HL-60 (cell line): ENCODE results near the gene YPEL1.

Experiments used
- DNase-seq, 2 experiments: peaks; one replicate each; pipeline ENCODE4 v3.0.0-alpha.2; 2010 to 2020; ENCODE audit warnings: low read depth in 1 of 2, low spot score in 1 of 2
- H3K27ac ChIP-seq: fragments of 250-450 bp; sonication (Bioruptor Pico); replicated peaks from 2 replicates; pipeline ENCODE4 v1.5.1; 2020; ENCODE audit warnings: mild to moderate bottlenecking, moderate library complexity
- H3K27me3 ChIP-seq: fragments of 250-450 bp; sonication (Bioruptor Pico); 2 replicates; pipeline ENCODE4 v1.5.1; 2021; ENCODE audit warnings: mild to moderate bottlenecking, moderate library complexity; ENCODE audit not compliant: insufficient read depth, poor library complexity, severe bottlenecking
- H3K4me3 ChIP-seq: replicated peaks from 2 replicates; pipeline ENCODE4 v1.5.1; 2011; ENCODE audit warnings: mild to moderate bottlenecking, control low read depth, low read length; ENCODE audit not compliant: insufficient read depth
- GABPA ChIP-seq: IDR thresholded peaks from 2 replicates; pipeline ENCODE4 v1.6.1; 2012; ENCODE audit warnings: low read depth
- POLR2AphosphoS5 ChIP-seq: IDR thresholded peaks from 2 replicates; pipeline ENCODE4 v1.6.1; 2012; ENCODE audit warnings: low read depth
- SPI1 ChIP-seq: IDR thresholded peaks from 2 replicates; pipeline ENCODE4 v1.6.1; 2012; ENCODE audit warnings: low read depth, mild to moderate bottlenecking, borderline replicate concordance
- TF ChIP-seq, protein P1 (sequence below): IDR thresholded peaks from one replicate; pipeline ENCODE4 v1.5.1; 2011; ENCODE audit warnings: low read length, control low read depth, inconsistent platforms; ENCODE audit not compliant: insufficient read depth
- TF ChIP-seq, protein P2 (sequence below): IDR thresholded peaks from 2 replicates; pipeline ENCODE4 v1.6.1; 2012; ENCODE audit warnings: low read depth; ENCODE audit not compliant: insufficient replicate concordance

YPEL1 gene

DNA sequence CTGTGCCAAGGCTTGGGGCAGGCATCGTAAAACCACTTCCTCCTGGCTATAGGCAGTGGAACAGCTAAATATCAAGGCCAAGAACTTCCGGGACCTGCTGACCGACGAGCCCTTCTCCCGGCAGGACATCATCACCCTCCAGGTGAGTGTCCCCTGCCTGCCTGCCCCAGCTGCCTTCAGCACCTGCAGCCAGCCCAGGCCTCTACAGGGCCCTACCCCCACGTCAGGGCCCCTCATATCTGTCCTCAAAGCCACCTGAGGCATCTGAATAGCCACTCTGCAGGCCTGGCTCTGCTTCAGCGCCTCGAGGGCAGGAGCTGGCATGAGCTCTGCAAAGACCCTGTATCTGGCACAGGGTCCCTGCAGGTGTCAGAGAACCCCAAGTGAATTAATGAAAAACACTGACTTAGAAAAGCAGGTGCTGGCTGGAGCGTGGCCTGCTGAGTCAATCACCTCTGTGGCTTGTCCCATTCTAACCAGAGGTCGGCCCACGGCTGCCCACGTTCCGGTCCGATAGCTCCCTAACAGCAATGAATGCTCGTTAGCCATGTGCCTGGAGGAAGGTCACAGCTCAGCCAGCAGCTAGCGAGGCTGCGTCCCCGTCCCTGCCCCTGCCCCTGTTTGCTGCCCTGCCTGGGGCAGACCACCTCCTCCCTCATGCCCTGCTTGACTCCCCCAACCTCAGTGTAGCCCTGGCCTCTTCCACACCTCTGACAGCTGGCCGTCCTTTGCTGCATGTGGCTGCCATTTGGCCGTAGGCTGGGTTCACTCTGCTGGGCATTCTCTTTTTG is 53.0 kb downstream of the YPEL1 start:
- Histone ChIP-seq H3K4me3 (no peak overlapping the region), H3K27me3 (no peaks in the 10 kb centered on the region), H3K27ac (no peak overlapping the region)
- no peak for DNase-seq
- TF ChIP-seq GABPA (no peak), POLR2AphosphoS5 (no peak), SPI1 (no peak)
- TF ChIP-seq, protein P1, sequence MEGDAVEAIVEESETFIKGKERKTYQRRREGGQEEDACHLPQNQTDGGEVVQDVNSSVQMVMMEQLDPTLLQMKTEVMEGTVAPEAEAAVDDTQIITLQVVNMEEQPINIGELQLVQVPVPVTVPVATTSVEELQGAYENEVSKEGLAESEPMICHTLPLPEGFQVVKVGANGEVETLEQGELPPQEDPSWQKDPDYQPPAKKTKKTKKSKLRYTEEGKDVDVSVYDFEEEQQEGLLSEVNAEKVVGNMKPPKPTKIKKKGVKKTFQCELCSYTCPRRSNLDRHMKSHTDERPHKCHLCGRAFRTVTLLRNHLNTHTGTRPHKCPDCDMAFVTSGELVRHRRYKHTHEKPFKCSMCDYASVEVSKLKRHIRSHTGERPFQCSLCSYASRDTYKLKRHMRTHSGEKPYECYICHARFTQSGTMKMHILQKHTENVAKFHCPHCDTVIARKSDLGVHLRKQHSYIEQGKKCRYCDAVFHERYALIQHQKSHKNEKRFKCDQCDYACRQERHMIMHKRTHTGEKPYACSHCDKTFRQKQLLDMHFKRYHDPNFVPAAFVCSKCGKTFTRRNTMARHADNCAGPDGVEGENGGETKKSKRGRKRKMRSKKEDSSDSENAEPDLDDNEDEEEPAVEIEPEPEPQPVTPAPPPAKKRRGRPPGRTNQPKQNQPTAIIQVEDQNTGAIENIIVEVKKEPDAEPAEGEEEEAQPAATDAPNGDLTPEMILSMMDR: no peak
- TF ChIP-seq, protein P2, sequence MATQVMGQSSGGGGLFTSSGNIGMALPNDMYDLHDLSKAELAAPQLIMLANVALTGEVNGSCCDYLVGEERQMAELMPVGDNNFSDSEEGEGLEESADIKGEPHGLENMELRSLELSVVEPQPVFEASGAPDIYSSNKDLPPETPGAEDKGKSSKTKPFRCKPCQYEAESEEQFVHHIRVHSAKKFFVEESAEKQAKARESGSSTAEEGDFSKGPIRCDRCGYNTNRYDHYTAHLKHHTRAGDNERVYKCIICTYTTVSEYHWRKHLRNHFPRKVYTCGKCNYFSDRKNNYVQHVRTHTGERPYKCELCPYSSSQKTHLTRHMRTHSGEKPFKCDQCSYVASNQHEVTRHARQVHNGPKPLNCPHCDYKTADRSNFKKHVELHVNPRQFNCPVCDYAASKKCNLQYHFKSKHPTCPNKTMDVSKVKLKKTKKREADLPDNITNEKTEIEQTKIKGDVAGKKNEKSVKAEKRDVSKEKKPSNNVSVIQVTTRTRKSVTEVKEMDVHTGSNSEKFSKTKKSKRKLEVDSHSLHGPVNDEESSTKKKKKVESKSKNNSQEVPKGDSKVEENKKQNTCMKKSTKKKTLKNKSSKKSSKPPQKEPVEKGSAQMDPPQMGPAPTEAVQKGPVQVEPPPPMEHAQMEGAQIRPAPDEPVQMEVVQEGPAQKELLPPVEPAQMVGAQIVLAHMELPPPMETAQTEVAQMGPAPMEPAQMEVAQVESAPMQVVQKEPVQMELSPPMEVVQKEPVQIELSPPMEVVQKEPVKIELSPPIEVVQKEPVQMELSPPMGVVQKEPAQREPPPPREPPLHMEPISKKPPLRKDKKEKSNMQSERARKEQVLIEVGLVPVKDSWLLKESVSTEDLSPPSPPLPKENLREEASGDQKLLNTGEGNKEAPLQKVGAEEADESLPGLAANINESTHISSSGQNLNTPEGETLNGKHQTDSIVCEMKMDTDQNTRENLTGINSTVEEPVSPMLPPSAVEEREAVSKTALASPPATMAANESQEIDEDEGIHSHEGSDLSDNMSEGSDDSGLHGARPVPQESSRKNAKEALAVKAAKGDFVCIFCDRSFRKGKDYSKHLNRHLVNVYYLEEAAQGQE: no peak

DNA sequence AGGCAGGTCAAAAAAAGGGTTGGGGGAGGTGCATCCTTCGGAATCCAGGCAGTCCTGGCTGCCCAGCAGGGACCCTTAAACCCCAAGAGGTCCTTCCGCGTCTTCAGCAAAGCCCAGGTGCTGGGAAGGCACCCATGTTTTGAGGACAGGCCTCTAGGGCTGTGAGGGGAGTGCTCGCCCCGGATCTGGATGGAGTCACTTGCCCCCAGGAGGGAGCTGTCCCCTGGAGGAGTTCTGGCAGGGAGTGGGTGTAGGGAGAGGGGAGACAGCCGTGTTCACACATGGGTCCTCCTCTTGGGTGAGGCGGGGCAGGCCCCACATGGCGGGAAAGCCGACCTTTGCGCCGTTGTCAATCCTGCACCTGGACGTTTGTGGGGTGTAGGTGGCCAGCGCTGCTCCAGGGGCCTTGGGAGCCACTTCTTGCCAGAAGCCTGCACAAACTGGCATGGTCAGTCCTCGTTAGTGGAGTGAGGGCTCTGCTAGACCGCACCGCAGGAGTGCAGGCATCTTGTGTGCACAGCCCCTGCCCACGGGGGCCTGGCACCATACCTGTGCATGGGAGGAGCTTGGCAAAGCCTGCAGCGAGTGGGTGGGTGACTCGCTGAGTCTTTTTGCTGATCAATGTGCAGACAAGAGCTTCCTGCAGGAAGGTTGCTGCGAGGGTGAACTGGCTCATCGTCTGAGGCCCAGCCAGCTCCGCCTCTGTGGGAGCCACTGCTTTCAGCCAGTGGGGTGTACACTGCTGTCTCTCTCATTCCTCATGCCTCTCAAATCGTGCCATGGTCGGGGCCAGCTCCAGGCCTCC is 53.8 kb downstream of the YPEL1 start:
- TF ChIP-seq POLR2AphosphoS5 (no peak), GABPA (no peak), SPI1 (no peak)
- TF ChIP-seq, protein P1: no peak
- TF ChIP-seq, protein P2: no peak
- no peak for DNase-seq
- Histone ChIP-seq H3K27me3 (no peaks in the 10 kb centered on the region), H3K27ac (no peak overlapping the region), H3K4me3 (no peak overlapping the region)

DNA sequence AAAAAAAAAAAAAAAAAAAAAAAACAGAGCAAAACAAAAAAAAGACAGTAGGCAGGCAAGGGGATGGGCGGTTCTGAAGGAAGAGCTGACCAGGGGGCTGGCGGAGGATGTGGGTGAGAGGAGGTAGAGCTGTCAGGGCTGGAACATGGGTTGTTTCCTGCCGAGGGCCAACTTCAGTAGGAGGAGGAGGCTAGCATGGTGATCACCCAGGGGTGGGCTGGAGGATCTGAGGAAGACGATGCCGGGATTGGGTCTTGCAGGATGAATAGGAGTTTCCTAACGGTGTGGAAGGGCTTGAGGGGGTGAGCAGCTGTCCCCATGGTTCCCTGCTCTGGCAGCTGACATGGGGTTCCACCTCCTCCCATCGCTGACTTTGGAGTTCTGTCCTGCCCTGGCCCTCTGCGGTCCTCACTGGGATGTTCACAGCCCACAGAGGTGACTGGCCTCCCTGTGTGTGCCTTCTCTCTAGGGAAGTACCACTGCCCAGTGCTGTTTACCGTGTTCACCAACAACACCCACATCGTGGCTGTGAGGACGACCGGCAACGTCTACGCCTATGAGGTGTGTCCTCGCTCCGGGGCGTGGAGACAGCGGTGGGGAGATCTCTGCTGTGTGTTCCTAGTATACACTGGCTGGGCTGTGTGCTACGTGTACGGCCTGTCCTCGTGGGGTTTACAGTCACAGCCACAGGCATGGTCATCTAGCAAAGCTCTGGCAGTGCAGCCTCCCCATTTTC is 54.6 kb downstream of the YPEL1 start:
- H3K27ac ChIP-seq: no peak overlapping the region
- H3K27me3 ChIP-seq: no peaks in the 10 kb centered on the region
- no peak overlapping the region for H3K4me3 ChIP-seq
- TF ChIP-seq, protein P1: no peak
- TF ChIP-seq POLR2AphosphoS5 (no peak), SPI1 (no peak), GABPA (no peak)
- no peak for DNase-seq
